Left renal cortex interstitium (tissue), 4 donors: Measurements from ENCODE around the gene B4GALT1. TPM values are rescaled to one million over a fixed set of nuclear protein-coding genes. Genes with fewer than 3 reads are reported as not detected.

Experiments used
- DNase-seq, 4 donors: peaks; one replicate each; pipeline ENCODE4 v3.0.0-alpha.2; 2013; ENCODE audit warnings: low read depth in 4 of 4, low spot score in 2 of 4, missing footprints in 1 of 4
- polyA plus RNA-seq, 4 donors: library from polyadenylated mRNA; unstranded; fragments of 120-200 nt; gene quantifications; one replicate each; pipeline ENCODE4 v1.2.1, GENCODE V29; 2013; ENCODE audit not compliant: insufficient read length in 4 of 4

Gene B4GALT1
- polyA plus RNA-seq, 4 donors: 82.9 to 117 (median 105) TPM

GRCh38 chr9:33143241-33143661, 23.9 kb downstream of the B4GALT1 start:
- no peak for DNase-seq

- DNase-seq: no peak
Observed at GRCh38 chr9:33142535-33142934, 24.6 kb downstream of the B4GALT1 start.

- no peak for DNase-seq
Observed at GRCh38 chr9:33140401-33141360, 26.5 kb downstream of the B4GALT1 start.

- DNase-seq: peak in 1 of 4 donors; percentile 49
Observed at GRCh38 chr9:33139421-33140228, 27.5 kb downstream of the B4GALT1 start.

GRCh38 chr9:33138768-33139167, 28.4 kb downstream of the B4GALT1 start:
- DNase-seq: no peak

- no peak for DNase-seq
Observed at GRCh38 chr9:33137781-33138264, 29.3 kb downstream of the B4GALT1 start.

- DNase-seq: no peak
Observed at GRCh38 chr9:33136721-33137670, 30.1 kb downstream of the B4GALT1 start.

- no peak for DNase-seq
Observed at GRCh38 chr9:33135470-33135958, 31.6 kb downstream of the B4GALT1 start.

GRCh38 chr9:33135031-33135461, 32.1 kb downstream of the B4GALT1 start:
- DNase-seq: no peak

- no peak for DNase-seq
Observed at GRCh38 chr9:33133186-33133585, 34.0 kb downstream of the B4GALT1 start.

GRCh38 chr9:33131790-33132772, 35.1 kb downstream of the B4GALT1 start:
- no peak for DNase-seq

- no peak for DNase-seq
Observed at GRCh38 chr9:33130961-33131789, 36.0 kb downstream of the B4GALT1 start.

GRCh38 chr9:33129886-33130881, 37.0 kb downstream of the B4GALT1 start:
- no peak for DNase-seq

GRCh38 chr9:33129251-33129885, 37.8 kb downstream of the B4GALT1 start:
- no peak for DNase-seq

- DNase-seq: no peak
Observed at GRCh38 chr9:33128570-33128969, 38.6 kb downstream of the B4GALT1 start.

- DNase-seq: no peak
Observed at GRCh38 chr9:33127881-33128280, 39.3 kb downstream of the B4GALT1 start.
